ELF-1 (cell line): ENCODE results near the gene DPF1.

Experiments
- DNase-seq: peaks from one replicate; pipeline ENCODE4 v3.0.0-alpha.2; 2016; ENCODE audit warnings: low read depth, low spot score

DPF1 gene

GRCh38 chr19:38224014-38224862, at the start of gene DPF1:
Gene DPF1, minus strand, starts transcription at chr19:38224222. Its CDS starts 80 bp downstream, at chr19:38224142.
- DNase-seq: peak; percentile 85

GRCh38 chr19:38273499-38273898, 49.5 kb upstream of the DPF1 start:
- DNase-seq: no peak

GRCh38 chr19:38270587-38271167, 46.7 kb upstream of the DPF1 start:
- peak; percentile 58 for DNase-seq

GRCh38 chr19:38268539-38268938, 44.5 kb upstream of the DPF1 start:
- no peak for DNase-seq

DNA sequence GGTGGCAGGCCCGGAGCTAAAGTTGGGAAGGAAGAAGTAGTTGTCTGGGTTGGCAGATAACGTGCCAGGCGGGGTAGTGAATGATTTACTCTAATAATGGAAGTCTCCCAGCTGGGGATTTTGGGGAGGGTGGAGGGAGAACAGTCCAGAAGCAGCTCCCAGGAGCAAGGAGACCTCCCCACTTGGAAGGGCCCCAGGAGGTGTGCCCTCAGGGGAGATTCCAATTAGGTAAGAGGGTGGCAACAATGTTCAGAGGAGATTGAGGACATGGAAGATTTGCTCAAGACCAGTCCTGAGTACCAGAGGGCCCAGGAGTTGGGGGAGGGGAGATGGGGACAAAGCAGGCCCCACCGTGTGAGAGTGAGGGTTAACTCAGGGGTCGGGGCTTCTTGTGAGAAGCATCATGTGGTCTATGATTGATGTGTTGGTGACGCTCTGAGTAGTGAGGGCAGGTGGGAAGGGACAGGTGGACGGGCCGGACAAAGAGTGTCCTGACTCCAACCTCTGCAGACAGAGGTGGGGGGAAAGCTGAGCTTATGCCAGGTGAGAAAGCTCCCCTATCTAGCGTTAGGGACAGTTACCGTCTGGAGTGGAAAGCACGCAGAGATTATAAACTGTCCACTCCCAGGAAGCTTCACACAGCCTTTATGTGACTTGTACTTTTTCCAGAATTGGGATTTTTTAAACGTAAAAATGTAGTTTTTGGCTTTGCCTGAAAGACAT, 43.9 kb upstream of the DPF1 start:
- peak; percentile 55 for DNase-seq

DNA sequence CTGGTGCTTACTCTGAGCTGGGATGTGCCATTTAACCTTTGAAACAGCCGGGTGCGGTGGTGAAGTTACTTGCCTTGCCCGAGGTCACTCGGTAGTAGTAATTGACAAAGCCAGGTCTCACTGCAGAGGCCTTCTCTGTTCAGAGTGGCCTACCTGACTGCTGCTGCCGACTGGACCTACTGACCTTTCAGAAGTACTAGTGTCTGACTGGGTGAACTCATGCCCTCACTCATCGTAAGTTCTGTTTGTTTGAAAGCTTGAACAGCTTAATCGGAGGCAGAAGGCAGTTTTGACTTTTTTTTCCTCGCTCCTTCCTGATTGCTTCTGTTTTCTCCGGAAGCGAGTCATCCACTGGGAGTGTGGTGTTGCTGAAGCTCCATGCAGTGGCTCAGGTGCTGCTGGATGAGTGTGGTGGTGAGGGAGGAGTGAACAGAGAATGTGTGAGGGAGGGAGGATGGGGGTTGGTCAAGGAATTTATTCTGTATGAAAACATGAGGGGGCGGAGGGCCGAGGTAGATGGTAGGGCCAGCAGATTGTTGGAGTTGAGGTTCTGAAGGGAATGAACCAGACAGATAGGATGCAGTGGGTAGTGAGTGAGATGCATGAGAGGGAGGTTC, 43.1 kb upstream of the DPF1 start:
- DNase-seq: peak; percentile 44

GRCh38 chr19:38265921-38266429, 42.0 kb upstream of the DPF1 start:
- peak; percentile 64 for DNase-seq

DNA sequence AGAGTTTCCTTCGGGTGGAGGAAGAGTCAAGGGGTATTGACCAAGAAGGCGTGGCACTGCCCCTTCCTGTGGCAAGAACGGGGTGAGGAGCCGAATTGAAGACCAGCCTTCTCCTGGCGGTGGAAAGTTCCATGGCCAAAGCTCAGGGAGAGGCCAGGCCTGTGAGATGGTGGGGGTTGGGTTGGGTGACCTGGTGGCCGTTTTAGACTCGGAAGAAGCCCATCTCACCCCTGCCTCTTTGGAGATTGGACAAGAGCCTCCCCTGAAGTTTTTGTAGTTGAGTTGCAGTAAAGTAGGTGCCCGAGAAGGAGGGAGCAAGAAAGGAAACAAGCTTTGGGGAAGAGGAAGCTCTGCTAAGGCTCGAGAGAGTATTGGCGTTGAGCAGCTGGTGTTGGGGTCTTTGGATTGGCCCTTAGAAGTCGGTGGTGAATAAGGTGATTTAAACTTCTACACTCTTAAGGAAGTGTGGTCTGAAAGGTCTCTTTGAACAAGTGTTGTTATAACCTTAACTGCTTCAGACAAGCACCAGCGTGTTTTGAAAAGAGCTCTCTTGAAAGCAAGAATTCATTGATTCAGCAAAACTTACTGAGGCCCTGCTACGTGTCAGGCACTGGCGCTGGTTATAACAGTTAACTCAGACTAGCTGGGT, 41.3 kb upstream of the DPF1 start:
- peak; percentile 26 for DNase-seq

GRCh38 chr19:38264486-38265212, 40.6 kb upstream of the DPF1 start, which contains the start of gene SPINT2:
Gene SPINT2, plus strand, starts transcription at chr19:38264573. Its CDS starts 320 bp downstream, at chr19:38264893.
- peak; percentile 90 for DNase-seq

- DNase-seq: peak; percentile 95
Measured at GRCh38 chr19:38263689-38264485, 39.9 kb upstream of the DPF1 start.

DNA sequence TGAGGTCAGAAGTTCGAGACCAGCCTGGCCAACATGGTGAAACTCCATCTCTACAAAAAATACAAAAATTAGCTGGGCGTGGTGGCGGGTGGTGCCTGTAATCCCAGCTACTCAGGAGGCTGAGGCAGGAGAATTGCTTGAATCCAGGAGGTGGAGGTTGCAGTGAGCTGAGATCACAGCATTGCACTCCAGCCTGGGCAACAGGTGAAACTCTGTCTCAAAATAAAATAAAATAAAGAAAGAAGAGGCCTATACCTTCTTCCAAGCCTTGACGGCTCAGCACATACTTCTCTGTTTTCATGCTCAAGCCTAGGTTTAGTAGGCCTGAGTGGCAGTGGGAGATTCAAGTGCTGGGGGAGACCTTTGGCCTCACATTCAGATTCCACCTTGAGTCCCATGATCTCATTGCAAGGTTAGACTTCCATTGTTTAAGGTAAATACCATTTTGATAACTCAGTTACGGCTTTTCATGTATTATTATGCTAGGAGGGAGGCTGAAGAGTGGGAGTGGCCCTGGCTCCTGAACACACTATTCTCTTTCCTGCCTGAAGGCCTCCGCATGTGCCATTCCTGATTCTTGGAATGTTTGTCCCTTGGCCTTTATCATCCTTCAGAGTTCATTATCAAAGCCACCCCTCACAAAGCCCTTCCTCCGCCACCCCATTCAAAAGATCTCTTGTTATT, 38.7 kb upstream of the DPF1 start:
- no peak for DNase-seq

GRCh38 chr19:38261942-38262341, 37.9 kb upstream of the DPF1 start:
- DNase-seq: peak; percentile 67

- DNase-seq: peak; percentile 37
Measured at GRCh38 chr19:38255383-38256014, 31.5 kb upstream of the DPF1 start.

- DNase-seq: no peak
Measured at GRCh38 chr19:38253788-38254187, 29.8 kb upstream of the DPF1 start.

DNA sequence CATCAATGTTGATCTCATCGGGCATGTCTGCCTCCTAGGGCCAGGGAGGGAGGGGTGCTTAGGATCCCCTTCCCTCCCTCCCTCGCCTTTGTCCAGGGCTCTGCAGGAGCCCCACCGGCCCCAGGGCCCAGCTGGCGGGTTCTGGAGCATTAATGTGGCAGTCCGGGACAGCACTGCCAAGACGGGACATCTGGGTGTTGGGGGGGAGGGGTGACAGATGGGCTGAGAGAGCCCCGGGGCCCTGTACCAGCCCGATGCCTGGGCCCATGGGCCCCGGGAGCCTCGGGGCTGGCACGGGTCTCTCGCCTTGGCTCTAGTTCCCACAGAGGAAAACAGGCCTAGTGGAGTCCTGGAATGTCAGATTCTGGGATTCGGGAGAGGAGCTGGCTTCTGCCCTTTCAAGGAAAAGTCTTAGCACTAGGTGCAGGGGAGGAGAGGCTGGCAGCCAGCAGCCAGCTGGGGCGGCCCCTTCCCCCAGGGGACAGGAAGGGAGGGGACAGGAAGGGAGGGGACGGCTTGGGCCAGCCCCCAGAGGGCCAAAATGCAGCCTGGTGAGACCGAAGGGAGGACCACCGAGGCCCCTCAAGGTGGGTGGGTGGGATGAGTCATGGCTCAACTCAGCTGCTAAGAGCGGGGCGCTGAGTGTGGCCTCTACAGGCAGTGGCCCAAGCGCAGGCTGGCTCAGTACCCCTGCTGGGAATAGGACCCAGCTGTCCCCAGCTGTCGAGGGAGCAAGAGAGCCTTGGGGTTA, 29.1 kb upstream of the DPF1 start:
- peak; percentile 58 for DNase-seq

GRCh38 chr19:38252385-38252784, 28.4 kb upstream of the DPF1 start:
- DNase-seq: no peak

GRCh38 chr19:38251564-38252051, 27.6 kb upstream of the DPF1 start:
- no peak for DNase-seq
